B cell (primary cell): ENCODE data around the gene CACNG4. TPM values are rescaled to one million over a fixed set of nuclear protein-coding genes. Genes with fewer than 3 reads are reported as not detected.

ENCODE experiments used
- ATAC-seq: fragments of 200-7000 bp; cut with Tn5 transposase; one replicate; pipeline ENCODE4 v1.10.0; 2021; ENCODE audit warnings: low read depth, mild to moderate bottlenecking, moderate number of reproducible peaks, moderate library complexity
- CTCF ChIA-PET: fragments of 350-600 bp; sonication (Branson Sonifier 250); formaldehyde crosslinking; loops from one replicate; lab custom pipeline; 2021; ENCODE audit warnings: antibody characterized with exemption, inconsistent platforms; lab: Charles Lee
- POLR2A ChIA-PET: fragments of 350-600 bp; sonication (Branson Sonifier 250); formaldehyde crosslinking; loops from one replicate; lab custom pipeline; 2021; ENCODE audit warnings: antibody characterized with exemption; lab: Charles Lee
- DNase-seq: peaks from one replicate; pipeline ENCODE4 v3.0.0; 2013
- H2AFZ ChIP-seq: 2 replicates; pipeline ENCODE4 v1.6.1; 2012; ENCODE audit warnings: mild to moderate bottlenecking, low read depth, low read length; ENCODE audit not compliant: insufficient read depth, poor library complexity, severe bottlenecking
- H3K27ac ChIP-seq, 2 donors: 1 replicate in 1 of 2; 2 replicates in 1 of 2; pipeline ENCODE4 v1.5.1; 2012 to 2013; ENCODE audit warnings: low read length in 2 of 2, mild to moderate bottlenecking in 2 of 2, moderate library complexity in 1 of 2
- H3K27me3 ChIP-seq, 4 experiments: fragments of 200-600 bp in 1 of 4; sonication (generic) in 1 of 4; replicated peaks in 1 of 4; 1 replicate in 2 of 4; 2 replicates in 2 of 4; pipeline versions ENCODE4 v1.6.1 to v1.7.0; 2013 to 2016; ENCODE audit warnings: low read length in 3 of 4, mild to moderate bottlenecking in 2 of 4, mixed read lengths in 1 of 4, moderate library complexity in 1 of 4; ENCODE audit not compliant: insufficient read depth in 4 of 4, control insufficient read depth in 3 of 4; ENCODE audit errors: control extremely low read depth in 1 of 4
- H3K36me3 ChIP-seq, 2 experiments: replicated peaks in 1 of 2; 1 replicate in 1 of 2; 2 replicates in 1 of 2; pipeline versions ENCODE4 v1.6.1 to v1.7.1; 2013; ENCODE audit warnings: low read length in 1 of 2; ENCODE audit not compliant: insufficient read depth in 2 of 2, control insufficient read depth in 1 of 2; ENCODE audit errors: control extremely low read depth in 1 of 2, extremely low read depth in 1 of 2
- H3K4me1 ChIP-seq, 2 donors: fragments of 200-600 bp in 1 of 2; sonication (generic) in 1 of 2; 1 replicate in 1 of 2; 2 replicates in 1 of 2; pipeline versions ENCODE4 v1.5.1 to v1.6.1; 2013 to 2017; ENCODE audit warnings: low read length in 2 of 2; ENCODE audit not compliant: control insufficient read depth in 2 of 2, insufficient read depth in 2 of 2
- H3K4me2 ChIP-seq: replicated peaks from 2 replicates; pipeline ENCODE3; 2012; ENCODE audit warnings: mild to moderate bottlenecking, low read depth, low read length; ENCODE audit not compliant: poor library complexity, severe bottlenecking
- H3K4me3 ChIP-seq, 5 experiments: fragments of 200-600 bp in 1 of 5; sonication (generic) in 1 of 5; 1 replicate in 3 of 5; 2 replicates in 2 of 5; pipeline versions ENCODE4 v1.5.1 to v1.7.0; 2011 to 2016; ENCODE audit warnings: low read length in 4 of 5, mild to moderate bottlenecking in 4 of 5, low read depth in 2 of 5, control low read depth in 1 of 5, moderate library complexity in 1 of 5; ENCODE audit not compliant: insufficient read depth in 1 of 5; ENCODE audit errors: control extremely low read depth in 1 of 5, extremely low read depth in 1 of 5
- H3K79me2 ChIP-seq: fragments of 200-600 bp; sonication (generic); one replicate; pipeline ENCODE4 v1.6.0; 2016; ENCODE audit warnings: low read length; ENCODE audit not compliant: control insufficient read depth, insufficient read depth
- H3K9ac ChIP-seq: fragments of 200-600 bp; sonication (generic); 2 replicates; pipeline ENCODE4 v1.6.1; 2017; ENCODE audit warnings: mild to moderate bottlenecking, low read length, moderate library complexity
- H3K9me3 ChIP-seq, 3 donors: one replicate each; pipeline versions ENCODE4 v1.6.1 to v1.7.1; 2013; ENCODE audit warnings: low read length in 2 of 3; ENCODE audit not compliant: control insufficient read depth in 2 of 3, insufficient read depth in 1 of 3; ENCODE audit errors: control extremely low read depth in 1 of 3
- H4K20me1 ChIP-seq: 2 replicates; pipeline ENCODE4 v1.6.0; 2012; ENCODE audit warnings: mild to moderate bottlenecking, low read length; ENCODE audit not compliant: insufficient read depth, control insufficient read depth, poor library complexity, severe bottlenecking
- H3K27ac Mint-ChIP-seq: one replicate; pipeline ENCODE4 v1.8.0; 2021; ENCODE audit warnings: mixed read lengths
- H3K27me3 Mint-ChIP-seq: one replicate; pipeline ENCODE4 v1.8.0; 2021; ENCODE audit warnings: mixed read lengths
- H3K4me1 Mint-ChIP-seq: one replicate; pipeline ENCODE4 v1.8.0; 2021; ENCODE audit warnings: mixed read lengths
- H3K4me3 Mint-ChIP-seq: one replicate; pipeline ENCODE4 v1.8.0; 2021; ENCODE audit warnings: mixed read lengths
- H3K9me3 Mint-ChIP-seq: one replicate; pipeline ENCODE4 v1.8.0; 2022; ENCODE audit warnings: mixed read lengths; ENCODE audit not compliant: insufficient read depth
- CTCF ChIP-seq: fragments of 200-600 bp; IDR thresholded peaks from one replicate; pipeline ENCODE4 v1.8.0; 2022; ENCODE audit warnings: antibody characterized with exemption, mild to moderate bottlenecking
- EZH2 ChIP-seq: IDR thresholded peaks from 2 replicates; pipeline ENCODE4 v1.6.1; 2012; ENCODE audit warnings: borderline replicate concordance, low read depth, mild to moderate bottlenecking, moderate library complexity, low read length; ENCODE audit not compliant: insufficient read depth, poor library complexity, severe bottlenecking
- WGBS: methylation state at CpG from one replicate; pipeline ENCODE4 v1.1.5; 2013; ENCODE audit warnings: missing lambda C conversion rate; ENCODE audit not compliant: insufficient coverage; 5-methylcytosine and 5-hydroxymethylcytosine counted together
- intact Hi-C: fragments of 100-400 bp; cut with micrococcal nuclease; formaldehyde crosslinking; loops from one replicate; pipeline ENCODE4 v1.10.0; 2022
- polyA plus RNA-seq: library from polyadenylated mRNA; depleted of rRNA; stranded (reverse); fragments of >200 nt; gene quantifications from 2 replicates; pipeline ENCODE4 v1.2.3, GENCODE V29; 2012
- total RNA-seq, 2 donors: library from RNA; stranded (reverse); fragments of 120-200 nt in 1 of 2; gene quantifications; 1 replicate in 1 of 2; 2 replicates in 1 of 2; pipeline versions ENCODE4 v1.2.3 to v1.2.4, GENCODE V29; 2013 to 2022

The CACNG4 gene
- total and polyA plus RNA-seq, 2 donors (not counting 1 experiment from before 2014, with no cell fraction given), result not detected

- intact Hi-C loops, result no loop called here
These were observed 19.2 kb upstream of the CACNG4 start for GRCh38 chr17:66945147-66945835.

More at GRCh38 chr17:66945147-66945835, 19.2 kb upstream of the CACNG4 start:
- POLR2A ChIA-PET, result no interaction called here
- no peak overlapping the region for H3K27ac ChIP-seq
- H3K4me3 ChIP-seq, result no peak overlapping the region
- ATAC-seq (no peak), DNase-seq (no peak)
- H3K4me3 Mint-ChIP-seq, result no peak overlapping the region
- no peaks in the 10 kb centered on the region for H3K9me3 Mint-ChIP-seq
- H3K27ac Mint-ChIP-seq, result no peak overlapping the region
- peaks cover 3% of the 10 kb centered on the region for H3K4me1 Mint-ChIP-seq
- peaks cover 0 to 13% (median 0%) of the 10 kb centered on the region in 3 donors for H3K9me3 ChIP-seq
- CTCF ChIA-PET, result no interaction called here
- no peak overlapping the region for H2AFZ ChIP-seq
- no peaks in the 10 kb centered on the region for H3K79me2 ChIP-seq
- H3K4me1 ChIP-seq, result no peaks in the 10 kb centered on the region
- H4K20me1 ChIP-seq, result no peaks in the 10 kb centered on the region
- no peak overlapping the region for H3K4me2 ChIP-seq
- WGBS, result 6% methylated on average over 14 of the region's 18 CpGs
- no peak for TF ChIP-seq EZH2
- TF ChIP-seq CTCF, result no peak
- H3K27me3 ChIP-seq, result peaks cover 0 to 28% (median 2%) of the 10 kb centered on the region in 4 experiments
- peaks cover 53% of the 10 kb centered on the region for H3K27me3 Mint-ChIP-seq
- no peaks in the 10 kb centered on the region for H3K36me3 ChIP-seq
- no peak overlapping the region for H3K9ac ChIP-seq
